Loucy (cell line): Measurements from ENCODE around the gene ARMC3.

ENCODE experiments used
- EZH2phosphoT487 ChIP-seq: fragments of 200-600 bp; IDR thresholded peaks from 2 replicates; pipeline ENCODE4 v1.6.1; 2018; ENCODE audit warnings: antibody characterized with exemption, mild to moderate bottlenecking, moderate library complexity, borderline replicate concordance
- TF ChIP-seq, protein P1 (sequence below): fragments of 200-600 bp; sonication (generic); conservative IDR thresholded peaks from 2 replicates; pipeline ENCODE4 v1.5.1; 2014; ENCODE audit warnings: mild to moderate bottlenecking, antibody characterized with exemption, low read length

DNA sequence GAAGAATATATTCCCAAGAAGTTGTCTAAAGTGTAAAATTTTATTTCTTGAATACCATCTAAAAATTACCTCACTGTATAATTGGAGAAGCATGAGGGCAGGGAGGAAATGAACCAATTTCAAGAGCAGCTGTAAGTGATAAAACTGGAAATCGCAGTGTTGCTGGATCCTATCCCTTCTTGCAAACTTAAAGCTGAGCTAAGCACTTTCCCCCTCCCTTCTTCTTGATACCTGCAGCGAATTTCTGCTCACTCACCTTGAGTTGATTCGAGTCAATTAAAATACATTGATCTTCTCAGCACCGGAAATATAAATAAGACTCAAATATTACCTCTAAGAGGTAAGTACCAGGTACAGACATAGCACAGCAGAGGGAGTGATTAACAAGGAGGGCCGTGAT is 65.5 kb downstream of the ARMC3 start:
- TF ChIP-seq, protein P1, sequence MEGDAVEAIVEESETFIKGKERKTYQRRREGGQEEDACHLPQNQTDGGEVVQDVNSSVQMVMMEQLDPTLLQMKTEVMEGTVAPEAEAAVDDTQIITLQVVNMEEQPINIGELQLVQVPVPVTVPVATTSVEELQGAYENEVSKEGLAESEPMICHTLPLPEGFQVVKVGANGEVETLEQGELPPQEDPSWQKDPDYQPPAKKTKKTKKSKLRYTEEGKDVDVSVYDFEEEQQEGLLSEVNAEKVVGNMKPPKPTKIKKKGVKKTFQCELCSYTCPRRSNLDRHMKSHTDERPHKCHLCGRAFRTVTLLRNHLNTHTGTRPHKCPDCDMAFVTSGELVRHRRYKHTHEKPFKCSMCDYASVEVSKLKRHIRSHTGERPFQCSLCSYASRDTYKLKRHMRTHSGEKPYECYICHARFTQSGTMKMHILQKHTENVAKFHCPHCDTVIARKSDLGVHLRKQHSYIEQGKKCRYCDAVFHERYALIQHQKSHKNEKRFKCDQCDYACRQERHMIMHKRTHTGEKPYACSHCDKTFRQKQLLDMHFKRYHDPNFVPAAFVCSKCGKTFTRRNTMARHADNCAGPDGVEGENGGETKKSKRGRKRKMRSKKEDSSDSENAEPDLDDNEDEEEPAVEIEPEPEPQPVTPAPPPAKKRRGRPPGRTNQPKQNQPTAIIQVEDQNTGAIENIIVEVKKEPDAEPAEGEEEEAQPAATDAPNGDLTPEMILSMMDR = no peak
- no peak for TF ChIP-seq EZH2phosphoT487
